ENCODE data around the gene IL17RD. TPM values are rescaled to one million over a fixed set of nuclear protein-coding genes. Genes with fewer than 3 reads are reported as not detected.

Gene IL17RD
- total and polyA plus RNA-seq, 2 of the 4 experiments (the other 2 are of a cell fraction) = 0.72 to 0.92 TPM

DNA sequence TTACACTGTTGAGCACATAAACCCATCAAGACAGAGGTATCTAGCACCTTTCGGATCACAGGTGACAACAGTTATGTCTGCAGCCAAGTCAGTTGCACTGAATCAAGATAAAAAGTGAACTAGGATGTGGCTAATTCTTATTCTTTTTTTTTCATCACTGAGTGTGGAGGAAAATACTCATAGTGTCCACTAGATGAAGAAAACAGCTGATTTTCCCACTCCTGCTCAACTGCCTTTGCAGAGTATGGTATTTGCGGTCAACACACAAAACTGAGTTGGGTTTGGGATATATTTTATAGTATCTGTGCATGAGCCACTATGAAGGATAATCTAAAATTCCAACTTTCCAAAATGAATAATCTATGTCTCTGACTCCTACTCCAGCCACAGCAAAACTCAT is 32.5 kb downstream of the IL17RD start:
- Histone ChIP-seq H4K8ac (ENCODE audit: low read depth in 2 of 2, low read length in 2 of 2) (no peak overlapping the region), H2AFZ (replicated peaks; ENCODE audit: low read length, poor library complexity) (no peak overlapping the region), H3K4me3 (ENCODE audit: insufficient read depth, low read depth, low read length) (no peak overlapping the region), H2BK20ac (ENCODE audit: low read depth, low read length) (no peak overlapping the region), H3K56ac (ENCODE audit: extremely low read depth, insufficient read depth, low read length) (no peak overlapping the region), H3K27ac (ENCODE audit: insufficient read depth, low read length) (no peak overlapping the region), H4K20me1 (ENCODE audit: insufficient read depth, low read length) (no peaks in the 10 kb centered on the region), H2BK5ac (ENCODE audit: low read depth, low read length, poor library complexity, severe bottlenecking) (no peak overlapping the region), H3K9me1 (ENCODE audit: insufficient read depth, low read length) (no peaks in the 10 kb centered on the region; the same call in 1 of the 2 replicates), H3K9me3 (ENCODE audit: control insufficient read depth, insufficient read depth, low read length) (no peaks in the 10 kb centered on the region), H2BK15ac (ENCODE audit: low read depth, low read length) (no peak overlapping the region), H3K79me1 (ENCODE audit: low read depth in 1 of 2, low read length in 2 of 2) (no peaks in the 10 kb centered on the region), H3K27me3 (ENCODE audit: control insufficient read depth, insufficient read depth, low read length) (peaks cover 9% of the 10 kb centered on the region), H3K23ac (ENCODE audit: low read depth, low read length) (no peak overlapping the region), H3K14ac (replicated peaks; ENCODE audit: low read depth, low read length) (no peak overlapping the region), H3K4me2 (ENCODE audit: low read depth, low read length) (no peak overlapping the region), H2BK120ac (ENCODE audit: low read depth, low read length) (no peak overlapping the region), H4K5ac (ENCODE audit: low read depth, low read length) (no peak overlapping the region), H3K9ac (ENCODE audit: low read depth, low read length) (no peak overlapping the region), H3K4ac (ENCODE audit: low read depth, low read length) (no peak overlapping the region), H3K36me3 (ENCODE audit: control insufficient read depth, insufficient read depth, low read length) (no peaks in the 10 kb centered on the region), H4K91ac (ENCODE audit: insufficient read depth, low read depth, low read length) (no peak overlapping the region), H3K18ac (ENCODE audit: low read depth, low read length) (no peak overlapping the region), H2AK5ac (ENCODE audit: low read depth, low read length) (no peak overlapping the region), H3K4me1 (ENCODE audit: control insufficient read depth, insufficient read depth, low read length) (no peaks in the 10 kb centered on the region), H2AK9ac (replicated peaks; ENCODE audit: low read depth, low read length, poor library complexity) (no peak overlapping the region)
- dilution Hi-C loops (cut with HindIII; ENCODE audit: low sequenced_read_pairs, unreplicated experiment) (no loop called here), in situ Hi-C loops (cut with MboI; ENCODE audit: low sequenced_read_pairs) (no loop called here), intact Hi-C loops (cut with micrococcal nuclease) (no loop called here)
- ATAC-seq (ENCODE audit: low read depth) = no peak
- WGBS, 2 experiments (ENCODE audit: extremely low coverage in 2 of 2, insufficient read length in 1 of 2) = no CpG with 5 or more reads among the region's 2 CpGs
- ChIA-PET CTCF (no interaction called here), POLR2A (ENCODE audit: unreplicated experiment) (no interaction called here)
- DNase-seq = no peak
- no TSS peak for BruUV-seq (replicated peaks)
- no peak for TF ChIP-seq BHLHE40 (IDR thresholded peaks at IDR 0.05; ENCODE audit: low read depth, low read length)
- no peak for TF ChIP-seq RCOR1 (IDR thresholded peaks at IDR 0.05; ENCODE audit: insufficient replicate concordance, low read length)
- no peak for TF ChIP-seq RAD21 (IDR thresholded peaks at IDR 0.05; ENCODE audit: low read length)
- TF ChIP-seq POLR2A (IDR thresholded peaks at IDR 0.05; ENCODE audit: low read depth, low read length) = no peak
- no peak for TF ChIP-seq MAFK (IDR thresholded peaks at IDR 0.05; ENCODE audit: low read depth, low read length)
- no peak for TF ChIP-seq NFE2L2 (IDR thresholded peaks at IDR 0.05; ENCODE audit: low read depth, low read length)
- TF ChIP-seq RFX5 (IDR thresholded peaks at IDR 0.05; ENCODE audit: low read depth, low read length) = no peak
- no peak for TF ChIP-seq FOS (IDR thresholded peaks at IDR 0.05; ENCODE audit: low read depth, low read length)
- no peak for TF ChIP-seq ELK1 (IDR thresholded peaks at IDR 0.05; ENCODE audit: borderline replicate concordance, low read depth, low read length)
- TF ChIP-seq, protein P1, sequence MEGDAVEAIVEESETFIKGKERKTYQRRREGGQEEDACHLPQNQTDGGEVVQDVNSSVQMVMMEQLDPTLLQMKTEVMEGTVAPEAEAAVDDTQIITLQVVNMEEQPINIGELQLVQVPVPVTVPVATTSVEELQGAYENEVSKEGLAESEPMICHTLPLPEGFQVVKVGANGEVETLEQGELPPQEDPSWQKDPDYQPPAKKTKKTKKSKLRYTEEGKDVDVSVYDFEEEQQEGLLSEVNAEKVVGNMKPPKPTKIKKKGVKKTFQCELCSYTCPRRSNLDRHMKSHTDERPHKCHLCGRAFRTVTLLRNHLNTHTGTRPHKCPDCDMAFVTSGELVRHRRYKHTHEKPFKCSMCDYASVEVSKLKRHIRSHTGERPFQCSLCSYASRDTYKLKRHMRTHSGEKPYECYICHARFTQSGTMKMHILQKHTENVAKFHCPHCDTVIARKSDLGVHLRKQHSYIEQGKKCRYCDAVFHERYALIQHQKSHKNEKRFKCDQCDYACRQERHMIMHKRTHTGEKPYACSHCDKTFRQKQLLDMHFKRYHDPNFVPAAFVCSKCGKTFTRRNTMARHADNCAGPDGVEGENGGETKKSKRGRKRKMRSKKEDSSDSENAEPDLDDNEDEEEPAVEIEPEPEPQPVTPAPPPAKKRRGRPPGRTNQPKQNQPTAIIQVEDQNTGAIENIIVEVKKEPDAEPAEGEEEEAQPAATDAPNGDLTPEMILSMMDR (conservative IDR thresholded peaks at IDR 0.05; ENCODE audit: low read depth, low read length) = no peak
- no peak for TF ChIP-seq MXI1 (IDR thresholded peaks at IDR 0.05; ENCODE audit: borderline replicate concordance, low read depth, low read length)
- no peak for TF ChIP-seq CEBPB (IDR thresholded peaks at IDR 0.05; ENCODE audit: low read depth, low read length)
- TF ChIP-seq USF2 (IDR thresholded peaks at IDR 0.05; ENCODE audit: low read depth, low read length) = no peak
- no peak for TF ChIP-seq MAZ (IDR thresholded peaks at IDR 0.05; ENCODE audit: borderline replicate concordance, low read depth, low read length)
- TF ChIP-seq SMC3 (IDR thresholded peaks at IDR 0.05; ENCODE audit: low read depth, low read length) = no peak
- no peak for TF ChIP-seq CHD1 (IDR thresholded peaks at IDR 0.05; ENCODE audit: low read depth, low read length)
